Keratinocyte (primary cell): ENCODE results near the gene OMD.

ENCODE experiments used
- EZH2 ChIP-seq: IDR thresholded peaks from one replicate; pipeline ENCODE4 v1.6.1; 2012; ENCODE audit warnings: inconsistent platforms, mild to moderate bottlenecking, low read length, moderate library complexity
- TF ChIP-seq, protein P1 (sequence below), 3 experiments: IDR thresholded peaks in 1 of 3; conservative IDR thresholded peaks in 1 of 3; optimal IDR thresholded peaks in 1 of 3; 2 replicates in 2 of 3; 3 replicates in 1 of 3; pipeline versions ENCODE3 to v1.5.1; 2011; ENCODE audit warnings: low read length in 3 of 3, mild to moderate bottlenecking in 3 of 3, moderate library complexity in 2 of 3, control low read depth in 1 of 3, inconsistent platforms in 1 of 3; ENCODE audit not compliant: insufficient read depth in 2 of 3; ENCODE audit errors: extremely low read depth in 1 of 3

DNA sequence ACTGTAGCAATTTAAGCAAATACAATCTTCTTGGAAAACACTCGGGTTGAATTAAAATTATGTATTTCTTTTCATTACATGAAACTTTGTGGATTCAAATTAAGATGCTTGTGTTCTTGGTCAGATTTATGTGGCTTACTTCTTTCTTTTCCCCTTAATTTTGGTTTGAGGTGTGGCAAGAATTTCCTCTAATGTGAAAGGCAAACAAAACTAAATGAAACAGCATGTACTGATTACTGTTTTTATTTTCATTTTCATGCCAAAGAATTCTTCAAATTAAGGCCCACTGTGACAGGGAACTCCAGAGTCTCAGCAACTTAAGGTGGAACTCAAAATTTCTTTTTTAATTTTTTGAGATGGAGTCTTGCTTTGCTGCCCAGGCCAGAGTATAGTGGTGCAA is at the start of gene OMD:
- TF ChIP-seq, protein P1, sequence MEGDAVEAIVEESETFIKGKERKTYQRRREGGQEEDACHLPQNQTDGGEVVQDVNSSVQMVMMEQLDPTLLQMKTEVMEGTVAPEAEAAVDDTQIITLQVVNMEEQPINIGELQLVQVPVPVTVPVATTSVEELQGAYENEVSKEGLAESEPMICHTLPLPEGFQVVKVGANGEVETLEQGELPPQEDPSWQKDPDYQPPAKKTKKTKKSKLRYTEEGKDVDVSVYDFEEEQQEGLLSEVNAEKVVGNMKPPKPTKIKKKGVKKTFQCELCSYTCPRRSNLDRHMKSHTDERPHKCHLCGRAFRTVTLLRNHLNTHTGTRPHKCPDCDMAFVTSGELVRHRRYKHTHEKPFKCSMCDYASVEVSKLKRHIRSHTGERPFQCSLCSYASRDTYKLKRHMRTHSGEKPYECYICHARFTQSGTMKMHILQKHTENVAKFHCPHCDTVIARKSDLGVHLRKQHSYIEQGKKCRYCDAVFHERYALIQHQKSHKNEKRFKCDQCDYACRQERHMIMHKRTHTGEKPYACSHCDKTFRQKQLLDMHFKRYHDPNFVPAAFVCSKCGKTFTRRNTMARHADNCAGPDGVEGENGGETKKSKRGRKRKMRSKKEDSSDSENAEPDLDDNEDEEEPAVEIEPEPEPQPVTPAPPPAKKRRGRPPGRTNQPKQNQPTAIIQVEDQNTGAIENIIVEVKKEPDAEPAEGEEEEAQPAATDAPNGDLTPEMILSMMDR (optimal IDR thresholded peaks at IDR 0.05 in 1 of 3, IDR thresholded peaks at IDR 0.05 in 1 of 3, conservative IDR thresholded peaks at IDR 0.05 in 1 of 3; ENCODE audit: extremely low read depth in 1 of 3, insufficient read depth in 2 of 3, low read length in 3 of 3), result no peak
- TF ChIP-seq EZH2, result no peak
